H54 (cell line): ENCODE measurements around the gene PROX1.

ENCODE experiments used
- DNase-seq: peaks from one replicate; pipeline ENCODE4 v3.0.0; 2011; ENCODE audit warnings: low spot score, mixed read lengths; ENCODE audit not compliant: insufficient read length
- FAIRE-seq: peaks from 3 replicates; lab custom pipeline; 2011; peaks lifted over from hg19 to GRCh38; lab: Jason Lieb, UNC
- POLR2A ChIP-seq: IDR thresholded peaks from 2 replicates; pipeline ENCODE4 v1.6.1; 2011; ENCODE audit warnings: low read depth, mild to moderate bottlenecking, low read length

The PROX1 gene, protein sequence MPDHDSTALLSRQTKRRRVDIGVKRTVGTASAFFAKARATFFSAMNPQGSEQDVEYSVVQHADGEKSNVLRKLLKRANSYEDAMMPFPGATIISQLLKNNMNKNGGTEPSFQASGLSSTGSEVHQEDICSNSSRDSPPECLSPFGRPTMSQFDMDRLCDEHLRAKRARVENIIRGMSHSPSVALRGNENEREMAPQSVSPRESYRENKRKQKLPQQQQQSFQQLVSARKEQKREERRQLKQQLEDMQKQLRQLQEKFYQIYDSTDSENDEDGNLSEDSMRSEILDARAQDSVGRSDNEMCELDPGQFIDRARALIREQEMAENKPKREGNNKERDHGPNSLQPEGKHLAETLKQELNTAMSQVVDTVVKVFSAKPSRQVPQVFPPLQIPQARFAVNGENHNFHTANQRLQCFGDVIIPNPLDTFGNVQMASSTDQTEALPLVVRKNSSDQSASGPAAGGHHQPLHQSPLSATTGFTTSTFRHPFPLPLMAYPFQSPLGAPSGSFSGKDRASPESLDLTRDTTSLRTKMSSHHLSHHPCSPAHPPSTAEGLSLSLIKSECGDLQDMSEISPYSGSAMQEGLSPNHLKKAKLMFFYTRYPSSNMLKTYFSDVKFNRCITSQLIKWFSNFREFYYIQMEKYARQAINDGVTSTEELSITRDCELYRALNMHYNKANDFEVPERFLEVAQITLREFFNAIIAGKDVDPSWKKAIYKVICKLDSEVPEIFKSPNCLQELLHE

DNA sequence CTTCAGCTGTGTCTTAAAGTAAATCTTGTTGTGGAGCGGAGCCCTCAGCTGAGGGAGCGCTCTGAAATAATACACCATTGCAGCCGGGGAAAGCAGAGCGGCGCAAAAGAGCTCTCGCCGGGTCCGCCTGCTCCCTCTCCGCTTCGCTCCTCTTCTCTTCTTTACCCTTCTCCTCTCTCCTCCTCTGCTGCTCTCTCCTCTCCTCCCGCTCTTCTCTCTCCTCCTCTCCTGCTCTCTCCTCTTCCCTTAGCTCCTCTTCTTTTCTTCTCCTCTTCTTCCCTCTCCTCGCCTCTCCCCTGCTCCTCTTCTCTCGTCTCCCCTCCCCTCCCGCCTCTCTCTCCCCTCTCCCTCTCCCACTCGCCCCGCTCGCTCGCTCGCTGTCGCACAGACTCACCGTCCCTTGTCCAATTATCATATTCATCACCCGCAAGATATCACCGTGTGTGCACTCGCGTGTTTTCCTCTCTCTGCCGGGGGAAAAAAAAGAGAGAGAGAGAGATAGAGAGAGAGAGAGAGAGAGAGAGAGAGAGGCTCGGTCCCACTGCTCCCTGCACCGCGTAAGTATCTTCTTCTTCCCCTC lies at the start of gene PROX1:
PROX1 (plus strand) TSS at position 47 of the 580 bp plus-strand sequence. CDS start 8,563 bp downstream, outside the sequence.
- no peak for DNase-seq
- FAIRE-seq, result no peak
- no peak for TF ChIP-seq POLR2A

DNA sequence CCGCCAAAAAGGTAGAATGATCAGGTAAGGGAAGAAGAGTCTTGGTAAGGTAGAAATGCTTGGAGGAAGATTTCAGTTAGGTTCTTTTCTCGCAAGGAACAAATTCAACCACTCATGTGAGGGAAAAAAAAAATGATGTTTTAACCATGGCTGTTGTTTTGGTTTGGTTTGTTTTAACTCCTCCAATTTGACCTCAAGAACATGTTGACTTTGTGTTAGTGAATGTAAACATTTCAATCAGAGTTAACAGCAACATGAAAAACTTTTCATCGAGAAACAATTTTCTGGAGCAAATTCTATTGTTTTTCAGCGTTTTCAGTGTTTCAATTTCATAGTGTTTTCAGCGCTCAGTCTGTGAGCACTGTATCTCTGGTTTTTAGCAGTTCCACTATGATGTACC lies 49.0 kb upstream of the PROX1 start:
- FAIRE-seq (no peak), DNase-seq (no peak)
- TF ChIP-seq POLR2A, result no peak

DNA sequence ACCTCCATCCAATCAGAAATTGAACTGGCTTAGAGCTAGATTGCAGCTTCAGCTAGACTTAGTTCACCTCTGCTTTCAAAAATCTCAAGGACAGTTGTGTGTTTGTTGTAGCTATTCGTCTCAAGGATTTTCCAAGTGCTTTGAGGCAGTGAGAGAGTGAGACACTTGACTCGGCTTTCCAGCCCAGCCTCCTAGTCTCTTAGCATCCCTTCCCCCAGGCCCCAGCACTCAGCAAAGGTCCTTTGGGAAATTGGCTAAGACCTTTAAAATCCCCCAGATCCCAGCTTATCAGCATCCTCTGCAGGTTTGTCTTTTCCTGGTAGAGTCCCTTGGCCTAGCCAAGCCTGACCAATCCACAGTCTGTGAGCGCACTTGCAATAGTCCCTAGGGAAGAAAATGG lies 47.9 kb upstream of the PROX1 start:
- TF ChIP-seq POLR2A, result no peak
- FAIRE-seq (no peak), DNase-seq (no peak)

DNA sequence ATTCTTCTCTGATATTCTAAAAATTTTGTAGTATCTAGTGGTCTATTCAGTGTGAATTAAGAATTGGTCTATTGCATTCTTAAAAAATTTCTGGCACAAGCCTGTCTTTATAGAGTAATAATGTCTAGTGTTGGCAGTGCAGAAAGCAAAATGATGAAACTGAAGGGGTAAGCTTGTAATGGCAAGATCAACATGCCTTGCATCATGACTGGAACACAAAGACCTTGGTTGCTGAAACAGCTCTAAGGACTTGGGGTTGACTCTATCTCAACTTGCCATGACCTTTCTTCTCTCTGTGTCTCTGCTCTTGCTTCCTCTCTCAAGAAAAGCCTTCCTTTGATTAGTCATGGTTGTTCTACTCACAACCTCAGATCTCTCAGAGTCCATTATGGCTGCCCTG lies 46.8 kb upstream of the PROX1 start:
- DNase-seq (no peak), FAIRE-seq (no peak)
- TF ChIP-seq POLR2A, result no peak

DNA sequence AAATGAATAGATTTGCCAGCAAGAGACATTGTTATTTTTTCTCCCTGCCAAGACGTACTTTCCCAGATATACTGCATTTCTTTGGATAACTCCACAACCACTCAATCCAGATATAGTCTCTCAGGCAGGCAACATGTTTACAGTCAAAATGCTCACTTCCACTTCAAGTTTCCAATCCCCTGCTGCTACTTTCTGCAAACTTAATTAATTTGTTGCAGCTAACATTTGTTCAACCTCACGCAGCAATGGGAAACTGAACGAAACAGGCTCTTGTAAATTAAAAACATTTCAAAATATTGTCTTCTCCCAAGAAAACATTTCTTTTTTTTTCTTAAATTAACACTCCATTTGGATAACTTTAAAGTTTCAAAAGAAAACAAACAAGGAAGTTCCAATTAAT lies 45.7 kb upstream of the PROX1 start:
- DNase-seq (no peak), FAIRE-seq (no peak)
- TF ChIP-seq POLR2A, result no peak

DNA sequence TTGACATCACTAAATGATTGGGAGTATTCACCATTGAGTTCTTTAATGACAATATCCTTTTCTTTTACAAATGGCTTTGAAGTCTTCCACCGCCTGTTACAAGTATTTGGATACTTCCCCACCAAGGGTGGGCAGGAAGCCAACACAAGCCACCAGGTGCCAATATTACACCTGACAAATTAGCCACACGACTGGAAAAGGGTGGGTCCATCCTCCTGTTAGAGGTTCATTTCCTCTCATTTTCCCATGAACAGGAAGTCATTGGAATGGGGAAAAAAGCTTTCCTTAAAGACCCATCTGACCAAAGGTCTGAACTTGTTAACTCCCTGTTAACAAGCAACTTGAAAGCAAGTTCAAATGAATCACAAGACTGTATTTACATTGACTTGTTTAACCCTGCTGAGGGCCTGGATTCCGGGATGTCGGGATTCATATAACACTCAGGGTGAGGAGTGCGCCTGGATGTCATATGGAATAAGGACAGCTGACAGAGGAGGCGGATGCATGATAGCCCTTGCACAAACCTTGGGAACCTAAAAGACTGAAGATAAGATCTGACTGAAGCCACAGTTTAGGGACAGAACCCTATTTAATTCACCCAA lies 40.5 kb upstream of the PROX1 start:
- TF ChIP-seq POLR2A, result no peak
- DNase-seq (no peak), FAIRE-seq (no peak)

DNA sequence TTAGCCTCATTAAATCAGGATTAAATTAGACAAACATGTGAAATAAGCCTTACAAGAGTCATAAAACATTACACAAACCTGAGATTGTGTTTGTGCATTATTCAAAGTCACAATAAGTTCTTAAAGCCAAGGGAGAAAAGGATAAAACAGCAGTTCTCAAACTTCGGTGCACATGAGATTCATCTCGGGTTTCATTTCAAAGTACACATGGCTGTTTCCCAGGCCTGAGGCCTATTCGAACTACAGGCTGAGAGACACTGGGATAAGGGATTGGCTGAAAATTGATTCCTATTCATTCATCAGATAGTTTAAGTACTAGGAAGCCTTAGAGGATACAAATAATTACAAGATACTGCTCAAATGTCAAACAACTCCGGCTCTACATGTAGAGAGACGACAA lies 35.9 kb upstream of the PROX1 start:
- no peak for TF ChIP-seq POLR2A
- no peak for FAIRE-seq
- no peak for DNase-seq

DNA sequence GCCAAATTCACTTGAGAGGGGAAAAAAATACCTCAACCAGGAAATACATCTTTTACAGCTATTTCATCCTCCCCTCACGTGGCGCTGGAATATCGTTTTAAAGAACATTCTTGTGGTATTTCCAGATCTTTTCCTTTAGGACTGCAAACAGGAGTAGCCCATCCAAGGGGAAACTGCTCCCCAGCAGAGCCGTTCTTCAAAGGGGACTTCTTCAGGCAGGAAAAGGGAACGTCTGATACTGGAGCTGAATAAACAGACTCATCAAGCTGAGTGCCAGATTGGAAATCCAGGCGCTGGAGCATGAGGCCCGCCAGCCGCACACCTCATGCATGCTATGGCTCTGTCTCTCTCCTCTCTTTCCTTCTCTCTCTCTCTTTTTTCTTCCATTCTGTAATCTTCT lies 34.0 kb upstream of the PROX1 start:
- FAIRE-seq (no peak), DNase-seq (no peak)
- TF ChIP-seq POLR2A, result no peak

DNA sequence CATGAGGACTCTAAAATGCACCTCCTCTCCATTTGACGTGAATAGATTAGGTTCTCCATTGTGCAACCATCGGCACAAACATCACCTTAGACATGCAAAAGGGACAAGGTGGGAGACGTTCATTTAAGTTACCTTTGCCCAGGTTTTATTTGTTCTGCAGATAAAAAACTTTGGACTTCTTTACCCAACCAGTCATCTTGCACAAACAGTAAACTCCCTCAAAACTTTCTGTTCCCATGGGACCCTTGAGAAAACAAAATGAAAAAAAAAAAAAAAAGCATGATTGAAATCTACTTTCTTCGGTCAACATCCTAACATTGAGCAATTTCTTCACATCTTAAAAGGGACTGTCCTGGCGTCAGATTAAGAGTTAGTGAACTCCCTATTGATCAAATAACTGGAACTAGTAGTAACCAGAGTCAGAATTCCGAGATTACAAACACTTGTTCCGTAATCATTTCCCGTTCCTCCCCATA lies 31.4 kb upstream of the PROX1 start:
- FAIRE-seq, result no peak
- DNase-seq, result no peak
- TF ChIP-seq POLR2A, result no peak

DNA sequence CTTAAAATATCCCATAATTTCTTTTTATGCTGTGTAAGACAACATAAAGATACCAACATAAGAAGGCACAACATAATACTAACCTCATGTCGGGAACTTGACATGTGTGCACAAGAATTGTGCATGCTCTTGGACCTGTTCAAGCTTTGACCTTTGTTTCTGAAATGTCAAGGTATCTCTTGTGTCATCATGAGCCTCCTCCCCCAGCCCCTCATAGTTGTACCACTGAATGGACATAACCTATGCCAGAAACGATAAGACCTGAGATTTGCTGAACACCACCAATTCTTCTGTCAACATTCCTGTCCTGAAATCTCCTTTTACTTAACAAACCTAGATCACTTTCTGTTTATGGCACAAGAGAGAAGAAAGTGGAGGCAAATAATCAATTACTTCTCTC lies 29.4 kb upstream of the PROX1 start:
- no peak for DNase-seq
- no peak for TF ChIP-seq POLR2A
- FAIRE-seq, result no peak

DNA sequence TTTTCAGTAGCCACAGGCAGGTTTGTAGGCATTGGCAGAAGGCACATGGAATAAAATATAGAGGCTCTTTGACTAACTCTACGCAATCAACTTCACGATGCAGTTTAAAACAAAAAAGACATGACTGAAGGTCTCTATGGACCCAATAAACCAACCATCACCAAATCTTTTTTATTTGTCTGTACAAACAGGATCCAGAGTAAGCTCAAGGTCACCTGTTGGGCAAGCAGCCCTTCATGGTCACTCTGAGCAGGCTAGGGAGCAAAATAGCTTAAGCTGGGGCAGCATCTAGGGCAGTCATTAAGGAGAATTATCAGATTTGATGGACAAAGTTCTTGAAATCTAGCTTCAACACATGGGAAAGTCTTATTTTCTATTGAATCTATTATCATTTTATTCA lies 26.8 kb upstream of the PROX1 start:
- FAIRE-seq (no peak), DNase-seq (no peak)
- TF ChIP-seq POLR2A, result no peak

DNA sequence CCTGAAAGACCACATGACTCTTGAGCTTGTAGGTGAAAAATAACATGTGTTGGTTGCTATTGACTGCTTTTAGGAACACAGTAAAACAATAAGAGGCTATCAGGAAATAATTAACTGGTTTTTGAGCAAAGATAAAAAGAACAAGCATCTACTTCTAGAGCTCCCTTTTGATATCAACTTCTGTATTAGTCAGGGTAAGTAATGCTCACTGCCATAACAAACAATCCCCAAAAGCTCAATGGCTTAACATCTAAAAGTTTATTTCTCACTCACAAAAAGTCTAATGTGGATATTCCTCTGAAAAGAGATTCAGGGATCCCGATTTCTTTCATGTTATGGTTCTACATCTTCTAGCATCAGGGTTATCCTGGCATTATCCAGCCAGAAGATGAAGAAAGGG lies 25.3 kb upstream of the PROX1 start:
- TF ChIP-seq POLR2A, result no peak
- FAIRE-seq, result no peak
- no peak for DNase-seq

DNA sequence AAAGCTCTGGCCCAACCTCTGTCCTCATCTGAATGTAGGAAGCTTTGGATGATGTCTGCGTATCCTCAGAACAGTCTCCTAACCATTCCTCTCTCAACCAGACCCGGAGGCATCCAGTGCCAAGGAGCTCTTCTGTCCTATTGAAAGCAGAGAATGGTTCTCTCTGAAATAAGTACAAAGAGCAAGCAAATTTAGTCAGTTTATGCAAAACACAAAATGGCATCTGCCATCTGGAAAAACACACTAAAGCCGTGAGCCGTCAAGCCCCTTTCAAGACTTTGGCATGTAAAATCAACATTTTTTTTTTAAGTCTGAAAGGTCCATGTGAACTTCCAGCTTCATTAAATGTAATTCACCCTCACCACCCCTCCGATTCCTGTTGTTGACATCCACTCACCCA lies 21.7 kb upstream of the PROX1 start:
- FAIRE-seq (no peak), DNase-seq (no peak)
- TF ChIP-seq POLR2A, result no peak
